ENCODE results near the gene SHISA7. TPM values are rescaled to one million over a fixed set of nuclear protein-coding genes. Genes with fewer than 3 reads are reported as not detected.

The SHISA7 gene
- total and polyA plus RNA-seq, 4 donors, result 1.6 TPM; not detected in 3

- H3K4me1 ChIP-seq (ENCODE audit: control insufficient read depth in 4 of 4, insufficient read depth in 4 of 4, low read length in 3 of 4), result peaks cover 0 to 3% (median 1%) of the 10 kb centered on the region in 4 donors
- H3K9ac ChIP-seq (ENCODE audit: low read depth in 1 of 2, low read length in 2 of 2), result no peak overlapping the region
- peaks cover 11 to 18% (median 14%) of the 10 kb centered on the region in 4 donors for H3K27me3 ChIP-seq (ENCODE audit: control insufficient read depth in 4 of 4, insufficient read depth in 4 of 4, low read length in 3 of 4)
- no peak for DNase-seq (ENCODE audit: low spot score)
- no peaks in the 10 kb centered on the region for H3K36me3 ChIP-seq (ENCODE audit: control insufficient read depth in 4 of 4, insufficient read depth in 3 of 4, low read depth in 1 of 4, low read length in 3 of 4)
- no peak overlapping the region for H3K27ac ChIP-seq (ENCODE audit: low read depth in 1 of 2, low read length in 2 of 2)
- no peak overlapping the region for H3K4me3 ChIP-seq (ENCODE audit: low read depth in 1 of 3, low read length in 3 of 3)
- 2% methylated on average over 72 of the region's 72 CpGs for WGBS
- peaks cover 0 to 2% (median 1%) of the 10 kb centered on the region in 4 donors for H3K9me3 ChIP-seq (ENCODE audit: control insufficient read depth in 4 of 4, low read length in 3 of 4)
- TF ChIP-seq HNF4G (IDR thresholded peaks at IDR 0.05) (no peak), RXRA (IDR thresholded peaks at IDR 0.05) (no peak), NR2F2 (IDR thresholded peaks at IDR 0.05) (no peak), HNF4A (conservative IDR thresholded peaks at IDR 0.05) (no peak), TAF1 (conservative IDR thresholded peaks at IDR 0.05) (no peak), YY1 (IDR thresholded peaks at IDR 0.05) (no peak), FOXA2 (IDR thresholded peaks at IDR 0.05) (no peak), REST (IDR thresholded peaks at IDR 0.05) (no peak), JUND (IDR thresholded peaks at IDR 0.05) (no peak), EGR1 (IDR thresholded peaks at IDR 0.05; ENCODE audit: low read depth in 2 of 2) (no peak), SP1 (IDR thresholded peaks at IDR 0.05) (no peak), FOXA1 (IDR thresholded peaks at IDR 0.05) (no peak), RAD21 (IDR thresholded peaks at IDR 0.05) (no peak)
- TF ChIP-seq, protein P1, sequence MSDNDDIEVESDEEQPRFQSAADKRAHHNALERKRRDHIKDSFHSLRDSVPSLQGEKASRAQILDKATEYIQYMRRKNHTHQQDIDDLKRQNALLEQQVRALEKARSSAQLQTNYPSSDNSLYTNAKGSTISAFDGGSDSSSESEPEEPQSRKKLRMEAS (IDR thresholded peaks at IDR 0.05), result no peak
- TF ChIP-seq, protein P2, sequence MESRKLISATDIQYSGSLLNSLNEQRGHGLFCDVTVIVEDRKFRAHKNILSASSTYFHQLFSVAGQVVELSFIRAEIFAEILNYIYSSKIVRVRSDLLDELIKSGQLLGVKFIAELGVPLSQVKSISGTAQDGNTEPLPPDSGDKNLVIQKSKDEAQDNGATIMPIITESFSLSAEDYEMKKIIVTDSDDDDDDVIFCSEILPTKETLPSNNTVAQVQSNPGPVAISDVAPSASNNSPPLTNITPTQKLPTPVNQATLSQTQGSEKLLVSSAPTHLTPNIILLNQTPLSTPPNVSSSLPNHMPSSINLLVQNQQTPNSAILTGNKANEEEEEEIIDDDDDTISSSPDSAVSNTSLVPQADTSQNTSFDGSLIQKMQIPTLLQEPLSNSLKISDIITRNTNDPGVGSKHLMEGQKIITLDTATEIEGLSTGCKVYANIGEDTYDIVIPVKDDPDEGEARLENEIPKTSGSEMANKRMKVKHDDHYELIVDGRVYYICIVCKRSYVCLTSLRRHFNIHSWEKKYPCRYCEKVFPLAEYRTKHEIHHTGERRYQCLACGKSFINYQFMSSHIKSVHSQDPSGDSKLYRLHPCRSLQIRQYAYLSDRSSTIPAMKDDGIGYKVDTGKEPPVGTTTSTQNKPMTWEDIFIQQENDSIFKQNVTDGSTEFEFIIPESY (IDR thresholded peaks at IDR 0.05), result no peak
- TF ChIP-seq, protein P3, sequence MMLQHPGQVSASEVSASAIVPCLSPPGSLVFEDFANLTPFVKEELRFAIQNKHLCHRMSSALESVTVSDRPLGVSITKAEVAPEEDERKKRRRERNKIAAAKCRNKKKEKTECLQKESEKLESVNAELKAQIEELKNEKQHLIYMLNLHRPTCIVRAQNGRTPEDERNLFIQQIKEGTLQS (IDR thresholded peaks at IDR 0.05), result no peak
These were observed 633 bp downstream of the SHISA7 start for GRCh38 chr19:55442372-55442961.

DNA sequence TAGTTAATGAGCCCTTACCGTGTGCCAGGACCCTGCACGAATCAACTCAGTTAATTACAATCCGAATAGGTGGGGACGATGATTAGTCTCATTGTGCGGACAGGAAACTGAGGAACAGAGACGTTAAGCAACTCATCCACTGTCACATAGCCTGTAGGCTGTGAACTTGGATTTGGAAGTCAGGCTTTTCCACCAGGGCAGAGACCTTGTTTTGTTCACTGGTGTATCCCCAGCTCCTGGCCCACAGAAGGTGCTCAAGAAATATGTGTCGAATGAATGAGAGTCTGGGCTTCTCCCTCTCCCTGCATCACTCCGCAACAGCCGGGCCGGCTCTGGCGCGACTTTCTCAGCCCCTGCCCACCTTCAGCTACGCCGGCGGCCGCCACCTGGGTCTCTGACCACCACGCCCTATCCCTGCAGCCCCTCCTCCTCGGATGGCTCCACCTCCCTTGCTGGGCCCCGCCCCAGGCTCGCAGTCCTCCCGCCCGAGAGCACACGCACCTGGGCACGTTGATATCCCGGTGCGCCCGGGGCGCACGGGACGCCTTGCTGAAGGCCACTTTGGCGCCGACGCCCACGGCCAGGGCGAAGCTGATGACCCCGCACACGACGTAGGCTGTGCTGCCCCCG lies 1.3 kb downstream of the SHISA7 start:
- Histone ChIP-seq H3K36me3 (ENCODE audit: control insufficient read depth in 4 of 4, insufficient read depth in 3 of 4, low read depth in 1 of 4, low read length in 3 of 4) (no peaks in the 10 kb centered on the region), H3K9me3 (ENCODE audit: control insufficient read depth in 4 of 4, low read length in 3 of 4) (peaks cover 0 to 2% (median 1%) of the 10 kb centered on the region in 4 donors), H3K9ac (ENCODE audit: low read depth in 1 of 2, low read length in 2 of 2) (no peak overlapping the region), H3K4me3 (ENCODE audit: low read depth in 1 of 3, low read length in 3 of 3) (no peak overlapping the region), H3K4me1 (ENCODE audit: control insufficient read depth in 4 of 4, insufficient read depth in 4 of 4, low read length in 3 of 4) (peaks cover 0 to 3% (median 1%) of the 10 kb centered on the region in 4 donors), H3K27ac (ENCODE audit: low read depth in 1 of 2, low read length in 2 of 2) (no peak overlapping the region), H3K27me3 (ENCODE audit: control insufficient read depth in 4 of 4, insufficient read depth in 4 of 4, low read length in 3 of 4) (peaks cover 11 to 20% (median 14%) of the 10 kb centered on the region in 4 donors)
- DNase-seq (ENCODE audit: low spot score), result peak; percentile 82
- WGBS, result 4% methylated on average over 39 of the region's 39 CpGs
- no peak for TF ChIP-seq SP1 (IDR thresholded peaks at IDR 0.05)
- TF ChIP-seq HNF4A (conservative IDR thresholded peaks at IDR 0.05), result no peak
- no peak for TF ChIP-seq TAF1 (conservative IDR thresholded peaks at IDR 0.05)
- TF ChIP-seq, protein P2 (IDR thresholded peaks at IDR 0.05), result no peak
- TF ChIP-seq, protein P1 (IDR thresholded peaks at IDR 0.05), result no peak
- no peak for TF ChIP-seq FOXA2 (IDR thresholded peaks at IDR 0.05)
